HG02610 (cell line): Measurements from ENCODE around the gene ADNP.
"Not testable (repeated sequence)": the region's sequence is repeated elsewhere in the genome, so short reads cannot be mapped to it uniquely, and the experiment has no call there.

Source experiments
- ATAC-seq: cut with Tn5 transposase; IDR thresholded peaks from one replicate; pipeline ENCODE4 v1.9.1; 2021; ENCODE audit warnings: mild to moderate bottlenecking, moderate library complexity; ENCODE audit not compliant: unreplicated experiment

ADNP gene

GRCh38 chr20:50931306-50932015, at the start of gene ADNP:
TSS of gene ADNP (minus strand) at chr20:50931437. CDS start at chr20:50903996, 27,441 bp downstream.
- peak; percentile 71 for ATAC-seq

DNA sequence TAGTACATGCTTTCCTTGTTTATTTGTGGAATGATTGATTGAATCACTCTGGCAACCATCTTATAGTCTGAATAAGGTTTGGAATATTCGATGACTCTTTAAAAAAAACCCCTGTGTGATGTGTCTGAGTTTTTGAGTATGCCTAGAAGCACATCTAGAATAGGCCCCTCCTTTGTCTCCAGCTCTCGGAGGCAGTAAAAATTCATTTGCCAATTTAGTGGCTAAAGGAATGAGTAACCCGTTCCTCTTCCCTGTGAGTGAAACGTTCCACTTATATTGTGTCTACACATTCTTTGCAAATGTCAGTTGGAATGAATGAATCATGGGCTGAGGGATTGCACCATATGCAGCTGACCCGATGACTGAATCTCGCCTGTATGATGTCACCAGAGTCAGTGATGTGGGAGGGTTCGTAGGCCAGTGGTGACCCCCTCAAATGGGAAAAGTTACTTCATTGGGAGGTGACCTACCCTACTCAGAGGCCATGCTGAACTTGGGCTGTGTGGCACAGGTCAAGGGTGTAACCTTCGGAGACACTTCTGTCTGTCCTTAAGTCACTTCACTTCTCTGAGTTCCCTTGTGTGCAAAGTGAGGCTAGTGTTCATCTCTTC, 48.9 kb upstream of the ADNP start:
- ATAC-seq: no peak

DNA sequence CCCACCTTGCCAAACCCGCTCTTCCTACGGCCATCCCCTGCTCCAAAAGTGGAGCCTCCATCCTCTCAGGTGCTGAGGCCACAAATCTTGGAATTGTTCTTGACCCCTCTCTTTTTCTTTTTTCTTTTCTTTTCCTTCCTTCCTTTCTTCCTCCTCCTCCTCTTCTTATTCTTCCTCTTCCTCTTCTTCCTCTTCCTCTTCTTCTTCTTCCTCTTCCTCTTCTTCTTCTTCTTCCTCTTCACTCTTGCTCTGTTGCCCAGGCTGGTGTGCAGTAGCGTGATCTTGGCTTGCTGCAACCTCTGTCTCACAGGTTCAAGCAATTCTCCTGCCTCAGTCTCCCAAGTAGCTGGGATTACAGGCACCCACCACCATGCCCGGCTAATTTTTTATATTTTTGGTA, 47.3 kb upstream of the ADNP start:
- not testable (repeated sequence) for ATAC-seq

DNA sequence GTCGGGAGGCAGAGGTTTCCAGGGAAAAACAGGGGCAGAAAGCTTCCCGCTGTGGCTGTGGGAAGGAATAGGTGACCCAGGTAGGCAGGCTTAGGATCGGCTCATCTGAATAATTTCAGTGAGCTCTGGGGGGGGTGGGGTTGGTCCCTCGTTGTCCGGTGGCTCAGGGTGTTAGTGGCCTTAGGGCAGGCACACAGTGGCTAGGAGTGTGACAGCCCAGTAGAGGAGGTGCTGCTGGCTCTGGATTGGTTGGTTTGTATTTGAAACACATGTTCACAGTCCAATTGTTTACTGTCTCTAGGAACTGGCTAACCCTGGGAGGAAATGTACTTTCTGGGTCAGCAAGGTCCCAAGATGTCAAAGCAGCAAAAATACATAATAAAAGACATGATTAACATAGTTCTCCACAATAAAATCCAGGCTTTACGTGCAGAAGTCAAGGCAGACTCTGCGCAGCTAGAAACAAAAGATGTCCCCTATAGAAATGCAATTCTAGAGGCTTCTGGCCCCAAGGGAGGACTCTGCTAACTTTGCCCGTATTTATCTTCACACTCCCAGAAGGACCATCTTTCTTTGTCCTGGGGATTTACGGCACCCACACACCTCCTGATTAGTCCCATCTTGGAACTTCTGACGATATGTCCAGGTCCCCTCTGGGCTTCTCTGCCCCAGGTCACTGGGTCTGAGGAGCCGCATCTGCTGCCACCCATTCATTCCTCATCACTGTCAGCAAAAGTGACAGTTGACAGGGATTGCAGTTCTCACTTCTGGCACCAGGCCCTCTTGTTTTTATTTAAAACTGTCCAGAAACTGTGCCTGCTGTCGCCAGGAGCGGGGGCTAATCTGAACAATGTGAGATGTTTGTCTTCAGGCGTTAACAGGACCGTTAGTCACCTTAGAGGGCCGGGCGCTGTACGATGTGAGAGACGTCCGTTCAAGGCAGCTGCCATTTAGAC, 46.1 kb upstream of the ADNP start:
- ATAC-seq: no peak

DNA sequence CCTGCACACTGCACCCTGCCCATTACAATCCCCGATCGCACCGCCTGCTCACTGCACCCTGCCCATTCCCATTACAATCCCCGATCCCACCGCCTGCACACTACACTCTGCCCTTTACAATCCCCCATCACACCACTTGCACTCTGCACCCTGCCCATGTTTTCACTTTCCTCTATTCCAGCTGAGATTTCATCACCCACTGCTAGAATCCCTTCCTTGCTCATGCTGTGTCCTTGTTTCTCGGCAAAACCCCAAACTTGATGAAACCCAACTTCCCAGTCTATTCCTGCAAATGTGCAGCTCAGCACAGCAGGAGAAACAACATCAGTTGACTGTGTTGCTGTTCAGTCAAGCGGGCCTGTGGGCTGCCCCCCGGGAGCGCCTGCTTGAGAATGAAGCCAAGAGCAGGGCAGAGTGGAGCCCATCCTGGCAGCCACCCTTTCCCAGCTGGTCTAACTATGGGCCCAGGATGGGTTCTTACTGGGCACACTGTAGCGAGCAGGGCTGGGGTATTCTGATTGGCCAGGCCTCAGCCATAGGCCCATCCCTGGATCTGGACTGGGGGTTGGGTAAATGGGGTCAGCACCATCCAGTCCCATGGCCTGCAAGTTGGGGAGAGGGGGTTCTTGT, 44.6 kb upstream of the ADNP start:
- no peak for ATAC-seq

DNA sequence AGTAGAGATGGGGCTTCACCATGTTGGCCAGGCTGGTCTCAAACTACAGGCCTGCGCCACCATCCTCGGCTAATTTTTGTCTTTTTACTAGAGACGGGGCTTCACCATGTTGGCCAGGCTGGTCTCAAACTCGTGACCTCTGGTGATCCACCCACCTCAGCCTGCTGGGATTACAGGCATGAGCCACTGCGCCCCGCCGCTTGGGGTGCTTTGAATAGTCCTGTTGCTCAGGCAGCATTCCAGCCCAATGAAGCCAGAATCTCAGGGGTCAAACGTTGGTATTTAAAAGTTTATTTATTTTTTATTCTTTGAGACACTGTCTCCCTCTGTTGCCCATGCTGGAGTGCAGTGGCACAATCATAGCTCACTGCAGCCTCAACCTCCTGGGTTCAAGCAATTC, 38.7 kb upstream of the ADNP start:
- ATAC-seq: no peak

DNA sequence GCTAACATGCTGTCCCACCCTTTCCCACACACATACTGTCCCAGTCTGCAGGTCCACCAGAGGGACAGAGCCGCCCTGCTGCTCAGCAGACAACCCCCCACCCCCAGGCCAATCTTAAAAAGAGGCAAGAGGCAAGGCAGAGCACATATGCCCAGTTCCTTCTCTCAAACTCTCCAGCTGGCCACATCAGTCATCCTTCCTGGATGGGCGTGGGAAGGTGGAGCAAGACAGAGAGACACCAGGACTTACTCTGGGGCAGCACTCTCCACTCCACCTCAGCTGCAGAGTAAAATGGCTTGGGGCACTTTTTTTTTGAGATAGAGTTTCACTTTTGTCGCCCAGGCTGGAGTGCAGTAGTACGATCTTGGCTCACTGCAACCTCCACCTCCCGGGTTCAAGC, 38.2 kb upstream of the ADNP start:
- no peak for ATAC-seq

- no peak for ATAC-seq
Observed at GRCh38 chr20:50968289-50968688, 37.1 kb upstream of the ADNP start.

- ATAC-seq: no peak
Observed at GRCh38 chr20:50967586-50967985, 36.3 kb upstream of the ADNP start.

DNA sequence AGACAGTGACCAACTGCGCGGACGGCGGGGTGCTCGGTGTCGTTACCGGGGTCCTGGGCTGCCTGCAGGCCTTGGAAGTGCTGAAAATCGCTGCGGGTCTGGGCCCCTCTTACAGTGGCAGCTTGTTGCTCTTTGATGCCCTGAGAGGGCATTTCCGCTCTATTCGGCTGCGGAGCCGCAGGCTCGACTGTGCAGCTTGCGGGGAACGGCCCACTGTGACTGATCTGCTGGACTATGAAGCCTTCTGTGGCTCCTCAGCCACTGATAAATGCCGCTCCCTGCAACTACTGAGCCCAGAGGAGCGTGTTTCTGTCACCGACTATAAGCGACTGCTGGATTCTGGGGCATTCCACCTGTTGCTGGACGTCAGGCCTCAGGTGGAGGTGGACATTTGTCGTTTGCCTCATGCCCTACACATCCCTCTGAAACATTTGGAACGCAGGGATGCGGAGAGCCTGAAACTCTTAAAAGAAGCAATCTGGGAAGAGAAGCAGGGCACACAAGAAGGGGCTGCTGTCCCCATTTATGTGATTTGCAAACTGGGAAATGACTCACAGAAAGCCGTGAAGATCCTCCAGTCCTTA, 28.4 kb upstream of the ADNP start:
- ATAC-seq: no peak

DNA sequence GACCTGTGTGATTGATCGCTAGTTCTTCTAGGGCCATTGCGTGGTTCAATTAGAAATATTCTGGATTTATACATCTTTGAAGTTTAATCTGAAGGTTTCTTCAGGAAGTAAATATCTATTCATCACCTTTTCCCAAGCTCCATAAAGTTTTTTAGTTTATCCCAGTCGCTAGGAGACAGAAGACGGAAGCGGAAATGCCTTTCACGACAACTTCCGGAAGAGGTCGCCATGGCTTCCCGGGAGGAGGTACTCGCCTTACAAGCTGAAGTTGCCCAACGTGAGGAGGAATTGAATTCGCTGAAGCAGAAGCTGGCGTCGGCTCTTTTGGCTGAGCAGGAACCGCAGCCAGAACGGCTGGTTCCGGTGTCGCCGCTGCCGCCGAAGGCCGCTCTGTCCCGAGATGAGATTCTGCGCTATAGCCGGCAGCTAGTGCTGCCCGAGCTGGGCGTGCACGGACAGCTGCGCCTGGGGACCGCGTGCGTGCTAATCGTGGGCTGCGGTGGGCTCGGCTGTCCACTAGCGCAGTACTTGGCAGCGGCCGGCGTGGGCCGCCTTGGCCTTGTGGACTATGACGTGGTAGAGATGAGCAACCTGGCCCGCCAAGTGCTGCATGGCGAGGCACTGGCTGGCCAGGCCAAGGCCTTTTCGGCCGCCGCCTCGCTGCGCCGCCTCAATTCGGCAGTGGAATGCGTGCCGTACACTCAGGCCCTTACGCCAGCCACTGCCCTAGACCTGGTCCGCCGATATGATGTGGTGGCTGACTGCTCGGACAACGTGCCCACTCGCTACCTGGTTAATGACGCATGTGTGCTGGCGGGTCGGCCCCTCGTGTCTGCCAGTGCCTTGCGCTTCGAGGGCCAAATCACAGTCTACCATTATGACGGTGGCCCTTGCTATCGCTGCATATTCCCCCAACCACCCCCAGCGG, 27.6 kb upstream of the ADNP start, which contains the start of gene MOCS3:
MOCS3 (plus strand) TSS at position 204 of the 928 bp plus-strand sequence; CDS start at position 229, 25 bp downstream.
- peak; percentile 83 for ATAC-seq

DNA sequence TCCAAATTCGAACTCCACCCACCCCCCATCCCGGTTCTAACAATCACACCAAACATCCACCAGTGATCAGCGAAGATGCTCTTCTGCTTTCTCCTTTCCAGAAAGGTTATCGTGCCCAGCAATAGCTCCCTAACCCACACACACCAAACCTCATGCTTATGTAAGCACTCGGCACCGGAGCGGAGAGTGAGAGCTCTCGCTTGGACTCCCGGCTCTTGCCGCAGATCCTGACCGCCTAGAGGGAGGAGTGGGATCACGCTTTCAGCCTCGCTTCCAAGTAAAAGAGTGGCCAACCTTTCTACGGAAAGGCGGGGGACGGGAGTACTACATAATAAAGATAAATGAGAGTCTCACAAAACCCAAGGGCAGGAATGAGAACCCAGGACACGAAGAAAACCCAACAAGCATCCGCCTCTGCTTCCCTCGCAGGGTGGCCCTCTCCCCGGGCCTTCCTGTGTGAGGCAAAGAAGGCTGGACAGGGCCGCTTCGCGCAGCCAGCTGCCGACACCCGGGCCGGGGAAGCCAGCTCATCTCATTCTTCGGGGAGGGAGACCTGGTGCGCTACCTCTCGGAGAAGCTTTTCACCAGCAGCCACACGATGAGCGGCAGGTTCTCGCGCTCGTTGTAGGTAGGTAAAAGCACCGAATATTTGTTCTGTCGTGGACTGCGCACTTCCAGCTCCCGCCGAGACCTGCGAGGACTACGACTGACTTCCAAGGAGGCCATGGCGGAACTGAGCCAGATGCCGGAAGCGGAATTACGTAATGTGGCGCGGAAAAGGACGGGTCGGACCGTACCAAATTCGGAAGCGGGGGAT, 26.8 kb upstream of the ADNP start, which contains the start of gene DPM1:
DPM1 (minus strand) TSS at position 735 of the 817 bp plus-strand sequence; CDS start at position 726, 9 bp downstream.
- peak; percentile 76 for ATAC-seq

GRCh38 chr20:50957276-50957675, 26.0 kb upstream of the ADNP start:
- no peak for ATAC-seq

- ATAC-seq: no peak
Observed at GRCh38 chr20:50953821-50954220, 22.6 kb upstream of the ADNP start.

DNA sequence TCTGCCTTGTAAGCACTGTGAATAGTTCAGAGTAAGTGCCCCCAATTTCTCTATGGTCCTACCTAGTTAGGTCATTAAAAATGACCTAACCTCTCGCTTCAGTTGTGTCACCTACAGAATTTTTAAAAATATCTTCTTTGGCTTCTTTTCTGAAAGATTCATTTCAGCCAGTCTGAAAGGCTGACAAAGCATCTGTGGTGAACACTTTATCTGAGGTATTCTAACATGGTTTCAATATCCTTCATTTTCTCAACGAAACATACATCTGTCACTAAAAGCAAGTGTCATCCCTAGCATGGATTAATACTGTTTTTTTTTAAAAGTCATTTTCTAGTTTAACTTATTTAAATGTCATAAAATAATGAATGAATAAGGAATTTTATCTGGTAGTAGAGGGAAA, 22.0 kb upstream of the ADNP start:
- ATAC-seq: no peak

GRCh38 chr20:50948132-50948785, 17.0 kb upstream of the ADNP start:
- ATAC-seq: no peak

DNA sequence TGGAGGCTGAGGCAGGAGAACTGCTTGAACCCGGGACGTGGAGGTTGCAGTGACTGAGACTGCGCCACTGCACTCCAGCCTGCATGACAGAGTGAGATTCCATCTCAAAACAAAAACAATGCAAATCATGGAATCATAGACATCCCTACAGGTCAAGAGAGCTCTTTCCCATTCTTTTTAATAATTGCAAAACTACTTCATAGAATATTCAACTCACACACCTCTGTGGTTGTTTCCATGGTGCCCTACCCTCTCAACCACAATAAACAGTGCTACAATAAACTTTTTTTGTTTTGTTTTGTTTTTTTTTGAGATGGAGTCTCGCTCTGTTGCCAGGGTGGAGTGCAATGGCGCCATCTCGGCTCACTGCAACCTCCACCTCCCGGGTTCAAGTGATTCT, 11.8 kb upstream of the ADNP start:
- no peak for ATAC-seq

DNA sequence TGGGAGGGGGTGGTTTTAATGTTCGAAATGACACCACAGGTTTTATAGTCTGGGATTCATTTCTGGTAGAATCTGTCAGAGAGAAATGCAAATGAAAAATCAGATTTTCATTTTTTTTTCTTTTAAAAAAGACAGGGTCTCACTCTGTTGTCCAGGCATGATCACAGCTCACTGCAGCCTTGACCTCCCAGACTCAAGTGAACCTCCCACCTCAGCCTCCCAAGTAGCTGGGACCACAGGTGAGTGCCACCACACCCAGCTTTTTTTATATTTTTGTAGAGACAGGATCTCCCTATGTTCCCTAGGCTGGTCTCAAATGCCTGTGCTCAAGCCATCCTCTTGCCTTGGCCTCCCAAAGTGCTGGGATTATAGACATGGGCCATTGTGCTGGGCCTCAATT, 2.4 kb upstream of the ADNP start:
- no peak for ATAC-seq
